IMR-90 (cell line): ENCODE results near the gene PIM1. TPM values are rescaled to one million over a fixed set of nuclear protein-coding genes. Genes with fewer than 3 reads are reported as not detected.

Experiments
- ATAC-seq: fragments of 200-7000 bp; cut with Tn5 transposase; 2 replicates; pipeline ENCODE4 v1.9.1; 2020; ENCODE audit warnings: low read depth, mild to moderate bottlenecking, moderate library complexity
- BruUV-seq: library from RNA; stranded (reverse); fragments of 400-500 nt; replicated peaks from 2 replicates; lab custom pipeline; 2021; lab: Mats Ljungman, UMichigan
- CTCF ChIA-PET: fragments of 300-600 bp; formaldehyde crosslinking; extraction: SDS; loops from one replicate; lab custom pipeline; 2021; ENCODE audit warnings: antibody characterized with exemption; lab: Yijun Ruan, JAX
- POLR2A ChIA-PET: fragments of 300-600 bp; sonication (Branson Sonifier 250); formaldehyde crosslinking; loops from one replicate; lab custom pipeline; 2022; ENCODE audit warnings: antibody characterized with exemption; ENCODE audit not compliant: unreplicated experiment; lab: Charles Lee
- DNase-seq: peaks from one replicate; pipeline ENCODE4 v3.0.0; 2013
- H2AFZ ChIP-seq: replicated peaks from 2 replicates; pipeline ENCODE3; 2013; ENCODE audit warnings: low read length, mild to moderate bottlenecking; ENCODE audit not compliant: poor library complexity
- H2AK5ac ChIP-seq: 2 replicates; pipeline ENCODE4 v1.6.1; 2013; ENCODE audit warnings: low read depth, low read length, inconsistent platforms
- H2AK9ac ChIP-seq: replicated peaks from 2 replicates; pipeline ENCODE3; 2013; ENCODE audit warnings: mild to moderate bottlenecking, low read depth, low read length, moderate library complexity; ENCODE audit not compliant: poor library complexity
- H2BK120ac ChIP-seq: 2 replicates; pipeline ENCODE4 v1.6.1; 2013; ENCODE audit warnings: low read depth, low read length, inconsistent platforms
- H2BK15ac ChIP-seq: 3 replicates; pipeline ENCODE4 v1.6.1; 2013; ENCODE audit warnings: low read depth, low read length, inconsistent platforms
- H2BK20ac ChIP-seq: 2 replicates; pipeline ENCODE4 v1.6.1; 2013; ENCODE audit warnings: low read depth, mild to moderate bottlenecking, inconsistent platforms, low read length, moderate library complexity
- H2BK5ac ChIP-seq: 2 replicates; pipeline ENCODE4 v1.6.1; 2013; ENCODE audit warnings: mild to moderate bottlenecking, low read depth, low read length, inconsistent platforms; ENCODE audit not compliant: poor library complexity, severe bottlenecking
- H3K14ac ChIP-seq: replicated peaks from 2 replicates; pipeline ENCODE4 v1.6.1; 2013; ENCODE audit warnings: low read depth, low read length, inconsistent platforms
- H3K18ac ChIP-seq: 2 replicates; pipeline ENCODE4 v1.6.1; 2013; ENCODE audit warnings: low read depth, low read length, control low read depth
- H3K23ac ChIP-seq: 2 replicates; pipeline ENCODE4 v1.6.1; 2013; ENCODE audit warnings: low read depth, low read length, inconsistent platforms
- H3K27ac ChIP-seq: 2 replicates; pipeline ENCODE4 v1.5.1; 2013; ENCODE audit warnings: mild to moderate bottlenecking, control low read depth, low read length; ENCODE audit not compliant: insufficient read depth
- H3K27me3 ChIP-seq: 2 replicates; pipeline ENCODE4 v1.6.1; 2013; ENCODE audit warnings: low read length; ENCODE audit not compliant: control insufficient read depth, insufficient read depth
- H3K36me3 ChIP-seq: 2 replicates; pipeline ENCODE4 v1.6.1; 2013; ENCODE audit warnings: low read length, mixed read lengths; ENCODE audit not compliant: control insufficient read depth, insufficient read depth
- H3K4ac ChIP-seq: 2 replicates; pipeline ENCODE4 v1.6.1; 2013; ENCODE audit warnings: low read depth, low read length, inconsistent platforms
- H3K4me1 ChIP-seq: 2 replicates; pipeline ENCODE4 v1.6.1; 2013; ENCODE audit warnings: low read length, mixed read lengths; ENCODE audit not compliant: control insufficient read depth, insufficient read depth
- H3K4me2 ChIP-seq: 2 replicates; pipeline ENCODE4 v1.6.1; 2013; ENCODE audit warnings: low read depth, mild to moderate bottlenecking, control low read depth, low read length, moderate library complexity
- H3K4me3 ChIP-seq: 2 replicates; pipeline ENCODE4 v1.5.1; 2013; ENCODE audit warnings: low read depth, mild to moderate bottlenecking, control low read depth, low read length, moderate library complexity; ENCODE audit not compliant: insufficient read depth
- H3K56ac ChIP-seq: 2 replicates; pipeline ENCODE4 v1.6.1; 2013; ENCODE audit warnings: low read length, inconsistent platforms; ENCODE audit not compliant: insufficient read depth; ENCODE audit errors: extremely low read depth
- H3K79me1 ChIP-seq, 2 experiments: 2 replicates each; pipeline ENCODE4 v1.6.1; 2013; ENCODE audit warnings: low read length in 2 of 2, inconsistent platforms in 1 of 2, low read depth in 1 of 2
- H3K9ac ChIP-seq: 2 replicates; pipeline ENCODE4 v1.6.1; 2013; ENCODE audit warnings: low read depth, low read length, control low read depth
- H3K9me1 ChIP-seq: 2 replicates; pipeline ENCODE4 v1.6.1; 2013; ENCODE audit warnings: low read length, inconsistent platforms; ENCODE audit not compliant: insufficient read depth
- H3K9me3 ChIP-seq: 2 replicates; pipeline ENCODE4 v1.6.1; 2013; ENCODE audit warnings: low read length; ENCODE audit not compliant: control insufficient read depth, insufficient read depth
- H4K20me1 ChIP-seq: 2 replicates; pipeline ENCODE4 v1.6.1; 2013; ENCODE audit warnings: low read length, inconsistent platforms; ENCODE audit not compliant: insufficient read depth
- H4K5ac ChIP-seq: 2 replicates; pipeline ENCODE4 v1.6.1; 2013; ENCODE audit warnings: mild to moderate bottlenecking, low read depth, low read length, control low read depth
- H4K8ac ChIP-seq, 2 experiments: 2 replicates each; pipeline ENCODE4 v1.6.1; 2013; ENCODE audit warnings: low read depth in 2 of 2, low read length in 2 of 2, control low read depth in 1 of 2, inconsistent platforms in 1 of 2
- H4K91ac ChIP-seq: 2 replicates; pipeline ENCODE4 v1.6.1; 2013; ENCODE audit warnings: low read depth, low read length, inconsistent platforms; ENCODE audit not compliant: insufficient read depth
- BHLHE40 ChIP-seq: fragments of 150-350 bp; IDR thresholded peaks from 2 replicates; pipeline ENCODE4 v1.6.1; 2016; ENCODE audit warnings: mild to moderate bottlenecking, low read depth, low read length
- FOS ChIP-seq: fragments of 150-350 bp; IDR thresholded peaks from 2 replicates; pipeline ENCODE4 v1.6.1; 2016; ENCODE audit warnings: low read depth, low read length
- MAZ ChIP-seq: IDR thresholded peaks from 2 replicates; pipeline ENCODE4 v1.6.1; 2012; ENCODE audit warnings: low read depth, mild to moderate bottlenecking, low read length, improper control_type of control experiment, moderate library complexity, borderline replicate concordance
- MXI1 ChIP-seq: IDR thresholded peaks from 2 replicates; pipeline ENCODE4 v1.6.1; 2012; ENCODE audit warnings: low read depth, mild to moderate bottlenecking, low read length, moderate library complexity, borderline replicate concordance
- RAD21 ChIP-seq: IDR thresholded peaks from 2 replicates; pipeline ENCODE4 v1.6.1; 2012; ENCODE audit warnings: low read length, improper control_type of control experiment
- SMC3 ChIP-seq: fragments of 150-350 bp; IDR thresholded peaks from 2 replicates; pipeline ENCODE4 v1.6.1; 2016; ENCODE audit warnings: low read depth, mild to moderate bottlenecking, antibody characterized with exemption, low read length, moderate library complexity
- USF2 ChIP-seq: fragments of 150-350 bp; IDR thresholded peaks from 2 replicates; pipeline ENCODE4 v1.6.1; 2017; ENCODE audit warnings: mild to moderate bottlenecking, antibody characterized with exemption, low read length, low read depth
- WGBS, 2 experiments: methylation state at CpG; one replicate each; pipeline versions ENCODE4 v1.1.5 to v1.1.7; 2013; ENCODE audit warnings: missing lambda C conversion rate in 2 of 2; ENCODE audit not compliant: insufficient read length in 1 of 2; ENCODE audit errors: extremely low coverage in 2 of 2; 5-methylcytosine and 5-hydroxymethylcytosine counted together
- dilution Hi-C: fragments of 300-500 bp; cut with HindIII; formaldehyde crosslinking; loops from one replicate; pipeline ENCODE4 v1.14.3; 2018; ENCODE audit warnings: low sequenced_read_pairs; ENCODE audit not compliant: unreplicated experiment
- in situ Hi-C: fragments of 300-500 bp; cut with MboI; formaldehyde crosslinking; loops from 3 replicates; pipeline ENCODE4 v1.14.3; 2019; ENCODE audit warnings: low sequenced_read_pairs, inconsistent platforms, mixed read lengths
- intact Hi-C: fragments of 100-400 bp; cut with micrococcal nuclease; formaldehyde crosslinking; loops from 2 replicates; pipeline ENCODE4 v1.10.0; 2022
- polyA plus RNA-seq, 3 experiments: library from polyadenylated mRNA; depleted of rRNA; stranded (reverse); fragments of >200 nt; gene quantifications; 2 replicates each; pipeline ENCODE4 v1.2.3, GENCODE V29; 2012; ENCODE audit warnings: low replicate concordance in 1 of 3
- total RNA-seq: library from RNA; depleted of rRNA; stranded (reverse); fragments of >200 nt; gene quantifications from 2 replicates; pipeline ENCODE4 v1.2.3, GENCODE V29; 2012

The PIM1 gene
- total and polyA plus RNA-seq, 2 of the 4 experiments (the other 2 are of a cell fraction) = 7.2 to 18.5 TPM

- Histone ChIP-seq H3K4ac (peak overlapping the region; percentile 90), H3K79me1 (no peaks in the 10 kb centered on the region; a peak in 1 of 4 replicates), H4K20me1 (no peaks in the 10 kb centered on the region), H4K91ac (peak overlapping the region; percentile 73; the same call in 1 of the 2 replicates), H4K8ac (peak overlapping the region in 1 of 2 experiments; percentile 70; a peak in 1 of 4 replicates), H4K5ac (peak overlapping the region; percentile 56; the same call in 1 of the 2 replicates), H3K27me3 (no peaks in the 10 kb centered on the region), H2AK5ac (peak overlapping the region; percentile 5; the same call in 1 of the 2 replicates), H2AFZ (no peak overlapping the region), H3K23ac (peak overlapping the region; percentile 35; the same call in 1 of the 2 replicates), H3K4me3 (no peak overlapping the region), H3K4me2 (no peak overlapping the region), H3K9ac (no peak overlapping the region), H2BK120ac (peak overlapping the region; percentile 92), H2BK15ac (peak overlapping the region; percentile 47; the same call in 1 of the 3 replicates), H2AK9ac (no peak overlapping the region), H3K9me1 (peaks cover 9% of the 10 kb centered on the region; the same call in 1 of the 2 replicates), H2BK20ac (peak overlapping the region; percentile 85), H3K4me1 (peaks cover 34% of the 10 kb centered on the region), H3K36me3 (no peaks in the 10 kb centered on the region), H3K14ac (peak overlapping the region; percentile 84), H3K18ac (peak overlapping the region; percentile 71), H2BK5ac (peak overlapping the region; percentile 68), H3K56ac (no peak overlapping the region; the same call in 1 of the 2 replicates), H3K27ac (peak overlapping the region; percentile 95; the same call in 1 of the 2 replicates), H3K9me3 (no peaks in the 10 kb centered on the region)
- in situ Hi-C loops = no loop called here
- ATAC-seq (no peak), DNase-seq (no peak)
- ChIA-PET CTCF (interaction anchor here (0.7 to 1.1 kb wide), 2 partner anchors 92 to 114 kb away, joined by 3 to 5 read pairs; no protein-coding TSS in a partner anchor), POLR2A (no interaction called here)
- dilution Hi-C loops = no loop called here
- no TSS peak for BruUV-seq
- intact Hi-C loops = loop anchor here (5.0 kb wide), 1 partner anchor 99 kb away; no protein-coding TSS in a partner anchor
- TF ChIP-seq BHLHE40 (no peak), USF2 (no peak), RAD21 (no peak), MAZ (no peak), MXI1 (no peak), SMC3 (no peak), FOS (no peak)
- no CpG with 5 or more reads among the region's 2 CpGs for WGBS, 2 experiments
Observed at GRCh38 chr6:37143585-37143984, 26.4 kb upstream of the PIM1 start.
